ENCODE measurements around the gene NXN.

NXN gene

DNA sequence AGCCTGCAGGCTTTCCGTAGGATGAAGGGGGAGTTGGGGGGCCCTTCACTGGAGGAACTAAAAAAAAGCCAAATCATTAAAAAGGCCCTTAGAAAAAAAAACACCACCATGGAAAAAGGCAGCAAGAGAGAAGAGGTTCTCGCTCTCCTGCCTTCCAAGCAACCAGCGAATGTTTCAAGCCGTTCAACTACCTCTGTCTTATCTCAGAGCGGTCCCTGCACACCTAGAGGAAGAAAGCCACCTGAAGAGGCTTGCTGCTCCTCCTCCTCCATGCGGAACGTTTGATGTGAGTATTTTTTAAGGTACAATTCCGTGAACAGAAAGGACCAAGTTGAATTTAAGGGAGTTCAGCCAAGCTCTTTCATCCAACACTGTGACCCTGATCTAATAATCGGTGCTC is 9.2 kb downstream of the NXN start:
- H3K4me3 ChIP-seq (ENCODE audit: low read length) = no peak overlapping the region
- H3K36me3 ChIP-seq (ENCODE audit: control insufficient read depth, insufficient read depth, low read length) = no peaks in the 10 kb centered on the region
- peak overlapping the region; percentile 83 for H3K27ac ChIP-seq (ENCODE audit: low read depth, low read length)
- no peaks in the 10 kb centered on the region for H3K27me3 ChIP-seq (ENCODE audit: control insufficient read depth, insufficient read depth, low read length)
- H3K9ac ChIP-seq (ENCODE audit: low read length) = no peak overlapping the region
- H3K4me1 ChIP-seq (ENCODE audit: control insufficient read depth, insufficient read depth, low read length) = peaks cover 16% of the 10 kb centered on the region

DNA sequence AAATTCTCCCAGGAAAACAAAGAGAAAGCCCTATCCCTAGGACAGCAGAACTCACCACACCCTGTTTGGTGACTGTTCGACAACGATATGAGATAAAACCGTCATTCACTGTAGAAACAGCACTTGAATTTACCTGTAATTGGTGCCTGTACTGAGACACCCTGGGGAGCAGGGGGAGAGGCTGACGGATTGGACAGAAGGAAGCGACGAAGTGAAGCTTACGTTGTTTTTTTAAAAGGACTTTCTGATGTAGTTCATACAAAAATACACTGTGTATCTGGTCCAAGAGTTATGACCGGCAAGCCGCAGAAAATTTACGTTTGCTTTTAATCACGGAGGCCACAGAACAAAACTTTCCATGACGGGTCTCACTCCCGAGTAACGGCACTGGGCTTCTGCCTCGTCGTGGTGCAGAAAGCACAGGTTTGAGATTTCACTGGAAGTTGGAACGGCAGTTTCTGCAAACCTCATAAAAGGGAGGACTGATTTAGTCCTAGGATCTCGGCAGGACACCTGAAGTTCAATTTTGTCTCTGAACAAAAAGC is 9.7 kb downstream of the NXN start:
- Histone ChIP-seq H3K9ac (ENCODE audit: low read length) (no peak overlapping the region), H3K4me3 (ENCODE audit: low read length) (peak overlapping the region; percentile 51), H3K4me1 (ENCODE audit: control insufficient read depth, insufficient read depth, low read length) (peaks cover 18% of the 10 kb centered on the region), H3K27me3 (ENCODE audit: control insufficient read depth, insufficient read depth, low read length) (peaks cover 4% of the 10 kb centered on the region), H3K27ac (ENCODE audit: low read depth, low read length) (peak overlapping the region; percentile 83), H3K36me3 (ENCODE audit: control insufficient read depth, insufficient read depth, low read length) (no peaks in the 10 kb centered on the region)

- Histone ChIP-seq H3K36me3 (ENCODE audit: control insufficient read depth, insufficient read depth, low read length) (no peaks in the 10 kb centered on the region), H3K27ac (ENCODE audit: low read depth, low read length) (peak overlapping the region; percentile 83), H3K27me3 (ENCODE audit: control insufficient read depth, insufficient read depth, low read length) (peaks cover 4% of the 10 kb centered on the region), H3K9ac (ENCODE audit: low read length) (no peak overlapping the region), H3K4me1 (ENCODE audit: control insufficient read depth, insufficient read depth, low read length) (peaks cover 26% of the 10 kb centered on the region), H3K4me3 (ENCODE audit: low read length) (peak overlapping the region; percentile 51)
Measured at GRCh38 chr17:968812-969730, 10.5 kb downstream of the NXN start.

- no peaks in the 10 kb centered on the region for H3K36me3 ChIP-seq (ENCODE audit: control insufficient read depth, insufficient read depth, low read length)
- peaks cover 4% of the 10 kb centered on the region for H3K27me3 ChIP-seq (ENCODE audit: control insufficient read depth, insufficient read depth, low read length)
- peaks cover 27% of the 10 kb centered on the region for H3K4me1 ChIP-seq (ENCODE audit: control insufficient read depth, insufficient read depth, low read length)
- H3K9ac ChIP-seq (ENCODE audit: low read length) = no peak overlapping the region
- H3K27ac ChIP-seq (ENCODE audit: low read depth, low read length) = peak overlapping the region; percentile 42
- H3K4me3 ChIP-seq (ENCODE audit: low read length) = no peak overlapping the region
Measured at GRCh38 chr17:967122-967521, 12.5 kb downstream of the NXN start.

GRCh38 chr17:965311-965989 is 14.1 kb downstream of the NXN start:
- Histone ChIP-seq H3K4me1 (ENCODE audit: control insufficient read depth, insufficient read depth, low read length) (peaks cover 24% of the 10 kb centered on the region), H3K36me3 (ENCODE audit: control insufficient read depth, insufficient read depth, low read length) (no peaks in the 10 kb centered on the region), H3K27me3 (ENCODE audit: control insufficient read depth, insufficient read depth, low read length) (peaks cover 4% of the 10 kb centered on the region), H3K27ac (ENCODE audit: low read depth, low read length) (peak overlapping the region; percentile 85), H3K4me3 (ENCODE audit: low read length) (no peak overlapping the region), H3K9ac (ENCODE audit: low read length) (no peak overlapping the region)

DNA sequence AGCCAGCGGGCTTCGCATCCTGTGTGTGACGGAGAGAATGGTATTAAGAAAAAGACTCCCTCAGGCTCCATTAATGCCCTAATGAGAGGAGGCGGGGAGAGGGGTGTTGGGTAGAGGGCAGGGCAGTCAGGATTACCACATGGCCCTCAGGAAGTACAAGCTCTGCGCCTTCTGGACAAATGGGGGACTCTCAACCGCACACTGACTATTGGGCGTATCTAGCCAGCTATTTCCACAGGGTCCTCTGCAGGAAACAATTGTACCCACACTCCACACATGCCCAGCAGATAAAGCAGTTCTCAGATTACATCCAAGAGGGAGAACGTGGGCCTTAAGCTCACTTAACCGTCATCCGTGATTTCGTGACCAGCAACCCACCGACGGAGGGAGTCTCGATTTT is 14.7 kb downstream of the NXN start:
- Histone ChIP-seq H3K9ac (ENCODE audit: low read length) (no peak overlapping the region), H3K27me3 (ENCODE audit: control insufficient read depth, insufficient read depth, low read length) (peaks cover 4% of the 10 kb centered on the region), H3K27ac (ENCODE audit: low read depth, low read length) (peak overlapping the region; percentile 85), H3K36me3 (ENCODE audit: control insufficient read depth, insufficient read depth, low read length) (no peaks in the 10 kb centered on the region), H3K4me3 (ENCODE audit: low read length) (peak overlapping the region; percentile 30), H3K4me1 (ENCODE audit: control insufficient read depth, insufficient read depth, low read length) (peaks cover 22% of the 10 kb centered on the region)

- peaks cover 19% of the 10 kb centered on the region for H3K4me1 ChIP-seq (ENCODE audit: control insufficient read depth, insufficient read depth, low read length)
- H3K36me3 ChIP-seq (ENCODE audit: control insufficient read depth, insufficient read depth, low read length) = no peaks in the 10 kb centered on the region
- H3K27me3 ChIP-seq (ENCODE audit: control insufficient read depth, insufficient read depth, low read length) = peaks cover 4% of the 10 kb centered on the region
- no peak overlapping the region for H3K9ac ChIP-seq (ENCODE audit: low read length)
- H3K27ac ChIP-seq (ENCODE audit: low read depth, low read length) = peak overlapping the region; percentile 42
- no peak overlapping the region for H3K4me3 ChIP-seq (ENCODE audit: low read length)
Measured at GRCh38 chr17:962670-963069, 16.9 kb downstream of the NXN start.

DNA sequence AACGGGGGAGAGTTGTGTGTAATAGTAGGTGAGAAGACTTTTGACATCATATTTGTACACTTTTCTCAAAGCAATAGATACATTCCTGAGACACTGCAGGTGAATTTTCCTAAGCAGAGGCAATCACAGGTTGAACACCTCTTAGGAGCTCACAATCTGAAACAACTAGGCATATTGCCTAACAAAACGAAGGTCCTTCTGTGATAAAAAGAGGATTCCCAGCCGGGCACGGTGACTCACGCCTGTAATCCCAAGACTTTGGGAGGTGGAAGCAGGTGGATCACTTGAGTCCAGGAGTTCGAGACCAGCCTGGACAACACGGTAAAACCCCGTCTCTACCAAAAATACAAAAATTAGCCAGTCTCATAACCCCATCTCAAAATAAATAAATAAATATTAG is 17.4 kb downstream of the NXN start:
- Histone ChIP-seq H3K27ac (ENCODE audit: low read depth, low read length) (peak overlapping the region; percentile 36), H3K4me3 (ENCODE audit: low read length) (no peak overlapping the region), H3K27me3 (ENCODE audit: control insufficient read depth, insufficient read depth, low read length) (peaks cover 4% of the 10 kb centered on the region), H3K9ac (ENCODE audit: low read length) (no peak overlapping the region), H3K4me1 (ENCODE audit: control insufficient read depth, insufficient read depth, low read length) (peaks cover 22% of the 10 kb centered on the region), H3K36me3 (ENCODE audit: control insufficient read depth, insufficient read depth, low read length) (no peaks in the 10 kb centered on the region)

- H3K36me3 ChIP-seq (ENCODE audit: control insufficient read depth, insufficient read depth, low read length) = no peaks in the 10 kb centered on the region
- no peak overlapping the region for H3K9ac ChIP-seq (ENCODE audit: low read length)
- H3K4me3 ChIP-seq (ENCODE audit: low read length) = no peak overlapping the region
- H3K27me3 ChIP-seq (ENCODE audit: control insufficient read depth, insufficient read depth, low read length) = no peaks in the 10 kb centered on the region
- peak overlapping the region; percentile 76 for H3K27ac ChIP-seq (ENCODE audit: low read depth, low read length)
- H3K4me1 ChIP-seq (ENCODE audit: control insufficient read depth, insufficient read depth, low read length) = peaks cover 15% of the 10 kb centered on the region
Measured at GRCh38 chr17:958712-959451, 20.7 kb downstream of the NXN start.

DNA sequence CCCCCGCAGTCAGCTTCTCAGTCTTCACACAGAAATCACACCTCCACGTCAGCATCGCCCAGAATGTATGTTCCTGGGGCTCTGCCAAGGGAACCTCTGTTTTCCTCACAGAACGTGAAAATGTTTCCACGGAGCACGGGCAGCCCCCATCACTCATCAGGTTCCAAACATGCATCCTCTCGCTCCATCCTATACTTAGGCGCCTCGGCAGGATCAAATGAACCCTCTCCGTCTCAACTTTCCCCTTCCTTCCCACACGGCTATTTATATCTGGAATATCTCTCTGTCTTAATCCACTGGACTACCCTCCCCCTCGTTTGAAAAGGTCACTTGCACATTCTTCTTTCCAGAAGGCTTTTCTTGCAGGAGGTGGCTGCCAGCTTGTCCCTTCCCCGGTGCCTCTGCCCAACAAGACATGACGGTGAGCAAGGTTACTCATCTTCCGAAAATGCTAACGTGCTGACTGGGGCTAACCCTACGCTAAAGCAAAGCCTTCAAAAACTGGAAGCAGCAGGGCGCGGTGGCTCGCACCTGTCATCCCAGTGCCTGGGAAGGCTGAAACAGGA is 21.6 kb downstream of the NXN start:
- H3K4me3 ChIP-seq (ENCODE audit: low read length) = no peak overlapping the region
- H3K9ac ChIP-seq (ENCODE audit: low read length) = no peak overlapping the region
- peaks cover 15% of the 10 kb centered on the region for H3K4me1 ChIP-seq (ENCODE audit: control insufficient read depth, insufficient read depth, low read length)
- no peaks in the 10 kb centered on the region for H3K27me3 ChIP-seq (ENCODE audit: control insufficient read depth, insufficient read depth, low read length)
- no peaks in the 10 kb centered on the region for H3K36me3 ChIP-seq (ENCODE audit: control insufficient read depth, insufficient read depth, low read length)
- peak overlapping the region; percentile 76 for H3K27ac ChIP-seq (ENCODE audit: low read depth, low read length)

- peaks cover 17% of the 10 kb centered on the region for H3K4me1 ChIP-seq (ENCODE audit: control insufficient read depth, insufficient read depth, low read length)
- no peak overlapping the region for H3K4me3 ChIP-seq (ENCODE audit: low read length)
- no peaks in the 10 kb centered on the region for H3K27me3 ChIP-seq (ENCODE audit: control insufficient read depth, insufficient read depth, low read length)
- no peaks in the 10 kb centered on the region for H3K36me3 ChIP-seq (ENCODE audit: control insufficient read depth, insufficient read depth, low read length)
- H3K9ac ChIP-seq (ENCODE audit: low read length) = no peak overlapping the region
- H3K27ac ChIP-seq (ENCODE audit: low read depth, low read length) = peak overlapping the region; percentile 76
Measured at GRCh38 chr17:956905-957304, 22.7 kb downstream of the NXN start.
